AG10803 (cell line): ENCODE data around the gene MRPS18B.
"Not testable (repeated sequence)": the region's sequence is repeated elsewhere in the genome, so short reads cannot be mapped to it uniquely, and the experiment has no call there.

Experiments used
- DNase-seq: peaks from one replicate; pipeline ENCODE4 v3.0.0; 2010; ENCODE audit warnings: low read depth
- H3K4me3 ChIP-seq: 2 replicates; pipeline ENCODE4 v1.5.1; 2011; ENCODE audit warnings: mild to moderate bottlenecking, low read length, control low read depth
- CTCF ChIP-seq: conservative IDR thresholded peaks from 2 replicates; pipeline ENCODE4 v1.5.1; 2011; ENCODE audit warnings: mild to moderate bottlenecking, low read length, control low read depth, inconsistent platforms

Gene MRPS18B

GRCh38 chr6:30654798-30655742, 37.4 kb downstream of the MRPS18B start:
- no peak for DNase-seq
- TF ChIP-seq CTCF: no peak
- no peak overlapping the region for H3K4me3 ChIP-seq

GRCh38 chr6:30655743-30656094, 38.1 kb downstream of the MRPS18B start:
- DNase-seq: no peak
- TF ChIP-seq CTCF: no peak
- H3K4me3 ChIP-seq: no peak overlapping the region

- no peak for TF ChIP-seq CTCF
- no peak overlapping the region for H3K4me3 ChIP-seq
- no peak for DNase-seq
Observed at GRCh38 chr6:30656513-30656912, 38.9 kb downstream of the MRPS18B start.

- TF ChIP-seq CTCF: no peak
- DNase-seq: no peak
Observed at GRCh38 chr6:30657454-30657853, 39.8 kb downstream of the MRPS18B start.

GRCh38 chr6:30657922-30658321, 40.3 kb downstream of the MRPS18B start:
- DNase-seq, H3K4me3 ChIP-seq: not testable (repeated sequence)

More at GRCh38 chr6:30657454-30657853, 39.8 kb downstream of the MRPS18B start:
- no peak overlapping the region for H3K4me3 ChIP-seq

- no peak for DNase-seq
- no peak for TF ChIP-seq CTCF
- no peak overlapping the region for H3K4me3 ChIP-seq
Observed at GRCh38 chr6:30664994-30665767, 47.5 kb downstream of the MRPS18B start.

- DNase-seq, H3K4me3 ChIP-seq: not testable (repeated sequence)
Observed at GRCh38 chr6:30666300-30666699, 48.7 kb downstream of the MRPS18B start.
